Measurements from ENCODE around the gene IL1RAPL1.

DNA sequence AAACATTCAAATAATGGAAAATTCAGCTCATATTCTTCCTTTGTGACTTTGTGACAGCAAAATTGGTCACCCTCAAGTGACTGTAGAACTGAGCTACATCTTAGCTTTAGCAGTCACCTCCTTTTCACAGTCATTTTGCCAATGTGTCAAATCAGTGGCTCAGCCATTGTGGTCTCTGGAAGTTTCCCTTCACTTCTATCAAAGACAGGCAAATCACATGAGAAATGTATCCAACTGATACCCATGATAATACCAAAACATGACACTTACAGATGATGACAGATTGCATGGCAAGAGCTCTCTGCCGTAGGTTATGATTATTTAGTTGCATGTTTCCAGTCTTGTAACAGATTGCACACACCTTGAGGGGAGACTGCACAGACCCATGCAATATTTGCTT lies 1078.3 kb downstream of the IL1RAPL1 start:
- TF ChIP-seq, protein P1, sequence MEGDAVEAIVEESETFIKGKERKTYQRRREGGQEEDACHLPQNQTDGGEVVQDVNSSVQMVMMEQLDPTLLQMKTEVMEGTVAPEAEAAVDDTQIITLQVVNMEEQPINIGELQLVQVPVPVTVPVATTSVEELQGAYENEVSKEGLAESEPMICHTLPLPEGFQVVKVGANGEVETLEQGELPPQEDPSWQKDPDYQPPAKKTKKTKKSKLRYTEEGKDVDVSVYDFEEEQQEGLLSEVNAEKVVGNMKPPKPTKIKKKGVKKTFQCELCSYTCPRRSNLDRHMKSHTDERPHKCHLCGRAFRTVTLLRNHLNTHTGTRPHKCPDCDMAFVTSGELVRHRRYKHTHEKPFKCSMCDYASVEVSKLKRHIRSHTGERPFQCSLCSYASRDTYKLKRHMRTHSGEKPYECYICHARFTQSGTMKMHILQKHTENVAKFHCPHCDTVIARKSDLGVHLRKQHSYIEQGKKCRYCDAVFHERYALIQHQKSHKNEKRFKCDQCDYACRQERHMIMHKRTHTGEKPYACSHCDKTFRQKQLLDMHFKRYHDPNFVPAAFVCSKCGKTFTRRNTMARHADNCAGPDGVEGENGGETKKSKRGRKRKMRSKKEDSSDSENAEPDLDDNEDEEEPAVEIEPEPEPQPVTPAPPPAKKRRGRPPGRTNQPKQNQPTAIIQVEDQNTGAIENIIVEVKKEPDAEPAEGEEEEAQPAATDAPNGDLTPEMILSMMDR (IDR thresholded peaks at IDR 0.05; ENCODE audit: poor library complexity, severe bottlenecking): no peak
- TF ChIP-seq EZH2 (IDR thresholded peaks at IDR 0.05; ENCODE audit: borderline replicate concordance, insufficient read depth, low read length, poor library complexity, severe bottlenecking): no peak
- TF ChIP-seq, protein P2, sequence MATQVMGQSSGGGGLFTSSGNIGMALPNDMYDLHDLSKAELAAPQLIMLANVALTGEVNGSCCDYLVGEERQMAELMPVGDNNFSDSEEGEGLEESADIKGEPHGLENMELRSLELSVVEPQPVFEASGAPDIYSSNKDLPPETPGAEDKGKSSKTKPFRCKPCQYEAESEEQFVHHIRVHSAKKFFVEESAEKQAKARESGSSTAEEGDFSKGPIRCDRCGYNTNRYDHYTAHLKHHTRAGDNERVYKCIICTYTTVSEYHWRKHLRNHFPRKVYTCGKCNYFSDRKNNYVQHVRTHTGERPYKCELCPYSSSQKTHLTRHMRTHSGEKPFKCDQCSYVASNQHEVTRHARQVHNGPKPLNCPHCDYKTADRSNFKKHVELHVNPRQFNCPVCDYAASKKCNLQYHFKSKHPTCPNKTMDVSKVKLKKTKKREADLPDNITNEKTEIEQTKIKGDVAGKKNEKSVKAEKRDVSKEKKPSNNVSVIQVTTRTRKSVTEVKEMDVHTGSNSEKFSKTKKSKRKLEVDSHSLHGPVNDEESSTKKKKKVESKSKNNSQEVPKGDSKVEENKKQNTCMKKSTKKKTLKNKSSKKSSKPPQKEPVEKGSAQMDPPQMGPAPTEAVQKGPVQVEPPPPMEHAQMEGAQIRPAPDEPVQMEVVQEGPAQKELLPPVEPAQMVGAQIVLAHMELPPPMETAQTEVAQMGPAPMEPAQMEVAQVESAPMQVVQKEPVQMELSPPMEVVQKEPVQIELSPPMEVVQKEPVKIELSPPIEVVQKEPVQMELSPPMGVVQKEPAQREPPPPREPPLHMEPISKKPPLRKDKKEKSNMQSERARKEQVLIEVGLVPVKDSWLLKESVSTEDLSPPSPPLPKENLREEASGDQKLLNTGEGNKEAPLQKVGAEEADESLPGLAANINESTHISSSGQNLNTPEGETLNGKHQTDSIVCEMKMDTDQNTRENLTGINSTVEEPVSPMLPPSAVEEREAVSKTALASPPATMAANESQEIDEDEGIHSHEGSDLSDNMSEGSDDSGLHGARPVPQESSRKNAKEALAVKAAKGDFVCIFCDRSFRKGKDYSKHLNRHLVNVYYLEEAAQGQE (IDR thresholded peaks at IDR 0.05; ENCODE audit: borderline replicate concordance): no peak
